T-helper 9 cell (primary cell): ENCODE results near the gene TBC1D5.
"Not testable (repeated sequence)": the region's sequence is repeated elsewhere in the genome, so short reads cannot be mapped to it uniquely, and the experiment has no call there.

Experiments
- DNase-seq: peaks from one replicate; pipeline ENCODE4 v3.0.0-alpha.2; 2020

The TBC1D5 gene

DNA sequence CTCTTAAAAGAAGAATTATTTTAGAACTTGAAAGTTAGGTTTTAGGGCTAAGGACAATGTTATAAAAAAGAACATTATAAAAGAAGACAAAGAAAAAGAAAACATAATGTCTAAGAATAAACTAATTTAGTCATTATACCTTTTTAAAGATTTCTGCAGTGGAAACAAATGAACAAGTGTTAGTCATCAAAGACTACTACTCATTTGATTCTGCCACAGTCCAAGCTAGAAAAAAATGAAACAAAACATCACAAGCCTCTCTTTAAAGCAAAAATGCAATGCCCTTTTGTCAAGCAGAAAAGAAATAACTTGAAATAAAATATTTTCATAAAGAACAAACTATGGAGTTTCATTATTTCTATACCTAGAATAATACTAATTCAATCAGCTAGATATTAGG is 102.0 kb downstream of the TBC1D5 start:
- DNase-seq: no peak

DNA sequence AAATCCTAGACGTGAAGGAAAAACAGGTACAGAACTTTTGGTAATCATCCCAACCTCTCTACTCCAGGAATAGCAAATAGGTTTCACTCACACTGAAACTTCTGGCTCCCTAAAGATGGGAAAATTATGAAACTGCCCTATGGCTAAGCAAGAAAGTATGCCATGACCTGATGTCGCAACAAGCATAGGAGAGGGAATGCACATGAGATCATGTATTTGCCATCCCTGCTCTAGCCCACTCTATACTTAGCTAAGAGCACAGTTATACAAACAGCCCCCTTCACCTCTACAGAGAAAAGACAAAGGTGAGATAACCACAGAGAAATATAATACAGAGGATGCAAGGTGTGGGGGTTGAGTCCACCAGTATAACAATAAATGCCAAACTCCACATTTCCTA is 102.7 kb downstream of the TBC1D5 start:
- DNase-seq: no peak

DNA sequence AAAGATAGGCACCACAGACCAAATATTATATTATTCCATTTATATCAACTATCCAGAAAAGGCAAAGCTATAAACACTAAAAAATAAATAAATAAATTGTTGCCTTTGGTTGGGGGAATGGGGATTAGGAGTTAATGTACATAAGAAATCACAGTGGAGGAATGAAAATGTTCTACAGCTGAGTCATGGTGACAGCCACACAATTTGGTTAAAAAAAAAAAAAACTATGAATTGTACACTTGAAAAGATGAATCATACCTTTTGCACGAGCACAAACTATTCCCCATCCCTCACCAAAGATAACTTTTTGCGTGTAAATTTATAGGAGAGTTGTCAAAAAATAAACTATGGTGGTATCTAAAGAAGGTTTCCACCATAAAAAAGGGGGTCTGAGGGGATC is 103.2 kb downstream of the TBC1D5 start:
- no peak for DNase-seq

DNA sequence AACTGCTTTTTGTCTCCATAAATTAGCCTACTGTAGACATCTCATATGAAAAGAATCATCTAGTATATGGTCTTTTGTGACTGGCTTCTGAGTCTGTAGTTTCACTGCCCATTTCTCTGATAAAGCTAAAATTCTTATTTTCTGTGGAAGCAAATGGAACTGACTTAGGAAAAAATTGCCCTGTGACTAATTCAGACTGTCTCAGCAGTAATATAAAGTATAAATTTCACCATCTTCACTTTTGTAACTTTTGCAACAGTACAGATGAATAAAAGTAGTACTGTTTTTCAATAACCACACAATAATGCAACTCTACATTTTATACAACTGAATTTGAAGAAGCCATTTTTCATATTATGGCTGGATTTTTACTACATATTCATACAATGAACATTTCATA is 104.1 kb downstream of the TBC1D5 start:
- DNase-seq: no peak

DNA sequence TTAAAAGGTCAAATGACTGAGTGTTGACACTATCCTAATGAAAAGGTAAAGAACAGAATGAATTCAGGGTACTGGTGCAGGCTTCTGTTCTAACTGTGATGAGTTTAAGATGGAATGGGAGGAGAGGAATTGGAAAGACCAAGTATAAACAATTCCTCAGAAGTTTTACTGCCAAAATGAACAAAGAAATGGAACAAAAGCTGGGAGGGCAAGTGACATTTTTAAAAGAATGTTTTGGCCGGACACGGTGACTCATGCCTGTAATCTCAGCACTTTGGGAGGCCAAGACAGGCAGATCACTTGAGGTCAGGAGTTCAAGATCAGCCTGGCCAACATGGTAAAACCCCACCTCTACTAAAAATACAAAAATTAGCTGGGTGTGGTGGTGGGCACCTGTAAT is 106.8 kb downstream of the TBC1D5 start:
- DNase-seq: not testable (repeated sequence)

DNA sequence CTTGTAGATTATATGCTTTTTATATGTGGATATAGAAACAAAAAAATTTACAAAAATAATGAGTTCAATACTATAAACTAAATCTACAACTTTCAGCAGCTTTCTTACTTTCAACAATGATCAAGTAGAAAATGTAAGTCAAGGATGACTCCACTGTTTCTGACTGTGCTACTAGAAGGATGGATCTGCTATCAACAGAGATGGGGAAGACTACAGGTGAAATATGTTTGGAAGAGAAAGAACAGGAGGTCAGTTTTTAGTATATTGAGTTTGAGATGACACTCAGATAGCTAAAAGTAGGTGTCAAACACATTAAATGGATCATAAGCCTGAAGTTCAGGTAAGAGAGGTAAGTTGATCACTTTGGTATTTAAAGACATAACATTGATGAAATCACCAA is 107.5 kb downstream of the TBC1D5 start:
- no peak for DNase-seq

DNA sequence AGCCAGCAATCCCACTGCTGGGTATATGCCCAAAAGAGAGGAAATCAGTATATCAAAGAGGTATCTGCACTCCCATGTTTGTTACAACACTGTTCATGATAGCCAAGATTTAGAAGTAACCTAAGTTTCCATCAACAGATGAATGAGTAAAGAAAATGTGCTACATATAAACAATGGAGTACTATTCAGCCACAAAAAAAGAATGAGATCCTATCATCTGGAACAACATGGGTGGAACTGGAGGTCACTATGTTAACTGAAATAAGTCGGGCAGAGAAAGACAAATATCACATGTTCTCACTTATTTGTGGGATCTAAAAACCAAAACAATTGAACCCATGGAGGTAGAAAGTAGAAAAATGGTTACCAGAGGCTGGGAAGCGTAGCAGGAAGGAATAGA is 108.2 kb downstream of the TBC1D5 start:
- no peak for DNase-seq

DNA sequence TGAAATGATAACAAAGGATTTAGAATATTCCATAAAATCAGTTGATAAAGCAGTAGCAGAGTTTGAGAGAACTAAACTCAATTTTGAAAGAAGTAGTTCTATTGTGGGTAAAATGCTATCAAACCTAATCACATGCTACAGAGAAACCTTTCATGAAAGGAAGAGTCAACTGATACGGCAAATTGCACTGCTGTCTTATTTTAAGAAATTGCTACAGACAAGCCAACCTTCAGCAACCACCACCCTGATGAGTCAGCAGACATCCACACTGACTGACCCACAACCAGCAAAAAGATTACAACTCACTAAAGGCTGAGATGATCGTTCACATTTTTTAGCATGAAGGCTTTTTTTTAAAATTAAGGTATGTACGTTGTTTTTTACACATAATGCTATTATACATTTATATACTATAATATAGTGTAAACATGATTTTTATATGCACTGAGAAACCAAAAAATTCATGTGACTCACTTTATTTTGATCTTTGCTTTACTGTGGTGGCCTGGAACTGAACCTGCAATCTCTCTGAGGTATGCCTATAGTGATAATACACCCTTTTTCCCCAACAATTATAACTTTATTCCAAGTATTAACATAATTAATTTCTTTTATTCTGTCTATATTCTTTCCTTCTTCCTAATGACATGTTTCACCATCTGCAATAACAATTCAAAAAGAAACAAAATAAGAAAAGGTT is 109.9 kb downstream of the TBC1D5 start:
- DNase-seq: no peak

DNA sequence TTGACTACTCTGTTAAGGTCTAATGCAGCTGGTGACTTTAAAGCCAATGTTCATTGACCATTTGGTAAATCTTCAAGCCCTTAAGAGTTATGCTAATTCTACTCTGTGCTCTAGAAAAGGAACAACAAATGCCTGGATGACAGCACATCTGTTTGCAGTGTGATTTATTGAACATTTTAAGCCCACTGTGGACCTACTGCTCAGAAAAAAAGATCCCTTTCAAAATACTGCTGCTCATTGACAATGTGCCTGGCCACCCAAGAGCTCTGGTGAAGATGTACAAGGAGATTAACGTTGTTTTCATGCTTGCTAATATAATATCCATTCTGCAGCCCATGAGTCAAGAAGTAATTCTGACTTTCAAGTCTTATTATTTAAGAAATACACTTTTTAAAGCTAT is 110.8 kb downstream of the TBC1D5 start:
- no peak for DNase-seq

DNA sequence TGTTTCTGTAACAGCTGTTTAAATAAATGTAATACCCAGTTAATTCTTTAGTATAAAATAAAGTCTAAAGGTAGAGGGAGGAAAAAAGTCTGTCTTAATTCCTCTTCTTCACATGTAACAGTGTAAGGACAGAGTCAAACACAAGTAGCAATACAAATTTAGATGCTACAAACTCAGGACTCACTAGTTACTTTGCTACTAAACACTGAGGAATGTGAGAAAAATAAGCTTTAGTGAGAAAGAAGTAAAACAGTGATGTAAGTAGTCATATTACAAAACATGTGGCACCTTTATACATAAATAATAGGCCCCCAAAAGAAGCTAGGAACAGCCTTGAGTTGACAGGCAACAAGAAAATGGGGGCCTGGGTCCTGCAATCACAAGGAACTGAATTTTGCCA is 113.0 kb downstream of the TBC1D5 start:
- no peak for DNase-seq

DNA sequence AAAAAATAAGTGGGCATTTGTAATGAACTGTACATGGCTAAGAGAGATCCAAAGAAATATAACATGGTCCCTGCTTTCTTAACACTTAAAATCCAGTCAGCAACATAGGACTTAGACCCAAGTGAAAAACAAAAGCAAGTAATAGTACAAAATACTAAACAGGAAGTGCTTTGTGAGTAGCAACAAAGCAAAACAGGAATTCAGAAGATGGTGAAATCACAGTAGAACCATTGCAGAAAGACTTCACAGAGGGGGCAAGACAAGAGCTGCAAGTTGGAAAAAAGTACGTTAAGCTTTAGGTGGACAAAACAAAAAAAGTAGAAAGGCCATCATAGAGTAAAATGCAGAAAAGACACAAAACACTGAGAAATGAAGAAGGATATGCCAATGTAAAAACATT is 116.0 kb downstream of the TBC1D5 start:
- DNase-seq: no peak

DNA sequence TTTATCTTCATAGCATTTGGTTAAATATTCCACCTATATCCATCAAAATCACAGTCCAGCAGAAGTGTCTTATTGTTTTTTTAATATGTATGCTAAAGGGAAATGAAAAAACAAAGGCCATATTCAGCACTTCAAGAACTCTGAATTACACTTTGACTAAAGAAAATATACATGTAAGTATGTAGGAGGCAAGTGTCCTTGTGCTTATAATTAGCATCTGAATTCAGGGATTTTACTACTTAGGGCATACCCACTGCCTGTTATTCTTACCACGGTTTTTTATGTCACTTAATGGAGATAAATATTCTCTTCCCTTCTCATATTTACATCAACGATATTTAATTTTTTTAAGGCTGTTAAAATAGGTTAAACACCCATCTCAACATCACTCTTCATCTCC is 117.3 kb downstream of the TBC1D5 start:
- no peak for DNase-seq

DNA sequence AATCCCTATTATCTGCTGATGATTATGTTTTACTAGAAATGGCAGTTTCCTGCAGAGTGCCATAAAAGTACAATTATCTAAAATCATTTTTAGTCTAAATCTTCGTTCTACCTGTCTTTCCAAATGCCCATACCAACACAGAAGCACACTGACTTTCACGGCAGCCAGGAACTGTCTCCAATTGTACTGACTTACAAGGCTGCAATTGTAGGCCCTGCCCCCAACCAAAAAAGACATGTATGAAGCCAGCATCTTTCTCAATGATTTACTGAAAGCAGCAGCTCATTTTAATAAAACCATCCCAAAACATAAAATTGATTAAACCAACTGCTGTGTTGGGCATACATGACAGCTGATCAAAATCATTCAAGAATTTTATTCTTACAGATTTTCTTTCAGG is 119.0 kb downstream of the TBC1D5 start:
- DNase-seq: no peak

DNA sequence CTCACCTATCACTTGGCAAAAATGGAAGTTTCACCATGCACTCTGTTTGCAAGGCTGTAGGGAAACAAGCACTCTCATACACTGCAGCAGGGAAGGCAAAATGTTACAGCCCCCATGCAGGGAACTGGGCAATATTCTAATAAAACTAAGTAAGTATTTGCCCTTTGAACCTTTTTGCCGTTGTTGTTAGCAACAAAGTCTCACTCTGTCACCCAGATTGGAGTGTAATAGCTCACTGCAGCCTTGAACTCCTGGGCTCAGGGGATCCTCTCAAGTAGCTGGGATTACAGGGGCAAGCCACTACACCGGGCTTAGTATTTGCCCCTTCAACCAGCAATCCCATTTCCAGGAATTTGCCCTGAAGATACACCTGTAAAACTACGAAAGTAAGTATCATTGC is 122.5 kb downstream of the TBC1D5 start:
- DNase-seq: no peak

DNA sequence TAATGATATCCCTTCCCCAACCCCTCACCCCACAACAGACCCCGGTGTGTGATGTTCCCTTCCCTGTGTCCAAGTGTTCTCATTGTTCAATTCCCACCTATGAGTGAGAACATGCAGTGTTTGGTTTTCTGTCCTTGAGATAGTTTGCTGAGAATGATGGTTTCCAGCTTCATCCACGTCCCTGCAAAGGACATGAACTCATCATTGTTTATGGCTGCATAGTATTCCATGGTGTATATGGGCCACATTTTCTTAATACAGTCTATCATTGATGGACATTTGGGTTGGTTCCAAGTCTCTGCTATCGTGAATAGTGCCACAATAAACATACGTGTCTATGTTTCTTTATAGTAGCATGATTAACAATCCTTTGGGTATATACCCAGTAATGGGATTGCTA is 129.4 kb downstream of the TBC1D5 start:
- DNase-seq: not testable (repeated sequence)

DNA sequence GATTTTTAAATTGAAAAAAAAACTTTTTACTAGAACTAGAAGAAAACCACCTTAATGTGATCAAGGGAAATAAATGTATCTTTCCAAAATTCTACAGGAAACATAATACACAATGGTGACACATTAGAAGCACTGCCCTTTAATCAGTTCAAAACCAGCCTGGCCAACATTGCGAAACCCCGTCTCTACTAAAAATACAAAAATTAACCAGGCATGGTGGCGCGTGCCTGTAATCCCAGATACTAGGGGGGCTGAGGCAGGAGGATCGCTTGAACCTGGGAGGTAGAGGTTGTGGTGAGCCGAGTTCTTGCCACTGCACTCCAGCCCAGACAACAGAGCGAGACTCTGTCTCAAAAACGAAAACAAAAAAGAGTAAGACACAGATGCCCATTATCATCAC is 134.5 kb downstream of the TBC1D5 start:
- DNase-seq: no peak

DNA sequence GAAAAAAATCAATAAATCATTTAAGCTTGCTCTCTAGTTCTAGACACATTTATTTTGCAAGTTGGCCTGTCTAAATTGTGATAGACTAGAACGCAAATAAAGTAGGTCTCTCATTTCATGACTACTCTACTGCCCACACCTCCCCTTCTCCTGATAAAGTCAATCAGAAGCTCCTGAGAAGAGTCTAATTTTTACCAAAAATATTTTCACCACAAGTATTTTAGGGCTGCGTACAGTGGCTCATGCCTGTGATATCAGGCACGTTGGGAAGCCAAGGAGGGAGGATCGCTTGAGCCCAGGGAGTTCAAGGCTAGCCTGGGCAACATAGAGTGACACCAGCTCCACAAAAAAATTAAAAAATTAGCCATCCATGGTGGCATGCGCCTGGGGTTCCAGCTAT is 136.5 kb downstream of the TBC1D5 start:
- DNase-seq: no peak

DNA sequence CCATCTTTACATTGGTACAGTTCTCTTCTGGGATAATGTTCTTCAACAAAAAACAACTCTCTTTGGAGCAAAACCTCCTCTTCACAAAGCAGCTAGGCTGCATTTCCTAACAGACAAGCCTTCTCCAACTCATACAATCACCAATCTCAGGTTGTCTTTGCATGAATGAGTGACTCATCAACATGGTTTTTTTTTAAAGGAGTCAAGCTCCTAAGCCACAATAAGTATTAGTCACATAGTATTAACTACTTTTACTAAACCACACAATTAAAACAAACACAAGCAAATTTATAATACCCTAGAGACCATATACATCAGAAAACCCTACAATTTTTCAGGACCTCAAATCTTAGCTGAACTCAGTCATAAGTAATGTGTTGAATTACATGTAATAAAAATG is 137.4 kb downstream of the TBC1D5 start:
- DNase-seq: no peak

DNA sequence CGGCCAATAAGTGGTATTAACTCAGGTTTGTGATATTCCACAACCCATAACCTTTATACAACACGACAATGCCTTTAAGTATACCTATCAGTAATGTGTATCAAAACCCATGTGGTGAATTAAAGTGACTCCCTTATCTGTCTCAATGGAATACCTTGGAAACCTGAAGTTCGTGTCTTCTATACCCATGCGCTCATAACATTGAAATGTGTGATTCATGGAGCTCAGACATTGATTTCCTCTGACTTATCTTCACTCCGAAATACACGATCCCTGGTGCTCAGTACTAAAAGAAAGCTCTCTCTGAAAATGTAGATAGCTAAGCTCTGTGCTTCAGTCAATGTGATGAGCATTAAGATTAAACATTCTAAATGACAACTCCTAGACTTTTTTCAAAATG is 140.3 kb downstream of the TBC1D5 start:
- DNase-seq: no peak

DNA sequence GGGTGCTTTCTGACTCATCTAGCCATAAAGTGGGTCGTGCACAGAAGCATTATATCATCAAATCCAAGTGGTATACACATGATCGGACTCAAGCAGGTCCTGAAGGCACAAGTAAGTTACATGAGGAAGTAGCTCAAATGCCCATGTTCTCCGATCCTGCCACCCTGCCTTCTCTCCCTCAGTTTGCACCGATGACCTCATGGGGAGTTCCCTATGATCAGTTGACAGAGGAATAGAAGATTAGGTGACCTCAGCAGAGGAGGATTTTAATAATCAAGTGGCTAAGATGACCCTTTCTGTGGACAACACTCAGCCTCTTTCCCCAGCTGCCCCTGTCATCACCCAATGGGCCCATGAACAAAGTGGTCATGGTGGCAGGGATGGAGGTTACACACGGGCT is 149.5 kb downstream of the TBC1D5 start:
- no peak for DNase-seq

DNA sequence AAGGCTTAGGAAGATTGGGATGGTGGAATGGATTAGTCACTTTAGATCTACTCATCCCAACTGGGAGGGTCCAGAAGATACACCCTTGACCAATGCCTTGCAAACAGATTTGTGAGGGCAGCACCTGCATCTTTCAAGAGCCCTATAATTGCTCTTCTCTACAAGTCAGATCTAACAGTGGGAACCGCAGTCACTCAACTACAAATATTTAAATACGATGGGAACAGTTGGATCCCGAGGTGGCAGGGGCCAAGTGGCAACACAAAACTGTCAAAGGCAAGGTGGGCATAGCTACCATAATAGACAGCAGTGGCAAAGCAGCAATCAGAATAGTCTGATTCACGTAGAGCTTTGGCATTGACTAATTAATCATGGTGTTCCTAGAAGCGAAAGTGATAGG is 152.0 kb downstream of the TBC1D5 start:
- no peak for DNase-seq

DNA sequence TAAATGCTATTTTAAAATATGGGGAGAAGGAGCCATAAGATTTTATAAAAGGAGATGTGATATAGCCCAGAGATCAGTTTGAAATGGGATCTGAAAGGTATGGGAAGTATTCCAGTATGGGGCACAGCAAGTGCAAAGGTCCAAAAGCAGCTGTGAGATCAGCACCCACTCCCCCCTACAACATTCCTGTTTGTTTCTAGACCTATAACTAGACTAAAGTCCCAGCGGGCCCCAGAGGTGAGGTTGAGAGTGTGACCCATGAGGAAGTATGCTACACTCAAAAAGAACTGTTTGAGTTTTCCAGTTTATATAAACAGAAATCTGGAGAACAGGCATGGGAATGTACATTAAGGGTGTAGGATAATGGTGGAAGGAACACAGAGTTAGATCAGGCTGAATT is 152.5 kb downstream of the TBC1D5 start:
- DNase-seq: no peak

DNA sequence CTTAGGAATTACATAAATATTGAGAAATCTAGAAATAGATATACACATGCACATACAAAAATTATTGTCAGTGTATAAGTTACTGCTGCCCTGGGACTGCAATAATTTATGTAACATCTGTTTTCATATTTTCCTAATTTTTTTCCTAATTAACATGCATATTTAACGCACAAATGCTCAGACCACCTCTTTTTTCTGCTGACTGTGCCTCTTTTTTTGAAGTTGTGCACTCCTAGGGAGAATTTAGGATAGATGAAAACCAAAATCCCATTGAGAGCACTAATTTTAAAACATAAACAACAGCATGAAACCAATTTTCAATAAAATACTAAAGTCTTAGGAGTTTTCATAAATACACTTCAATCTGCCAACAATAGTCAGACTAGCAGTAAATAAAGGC is 154.0 kb downstream of the TBC1D5 start:
- no peak for DNase-seq

DNA sequence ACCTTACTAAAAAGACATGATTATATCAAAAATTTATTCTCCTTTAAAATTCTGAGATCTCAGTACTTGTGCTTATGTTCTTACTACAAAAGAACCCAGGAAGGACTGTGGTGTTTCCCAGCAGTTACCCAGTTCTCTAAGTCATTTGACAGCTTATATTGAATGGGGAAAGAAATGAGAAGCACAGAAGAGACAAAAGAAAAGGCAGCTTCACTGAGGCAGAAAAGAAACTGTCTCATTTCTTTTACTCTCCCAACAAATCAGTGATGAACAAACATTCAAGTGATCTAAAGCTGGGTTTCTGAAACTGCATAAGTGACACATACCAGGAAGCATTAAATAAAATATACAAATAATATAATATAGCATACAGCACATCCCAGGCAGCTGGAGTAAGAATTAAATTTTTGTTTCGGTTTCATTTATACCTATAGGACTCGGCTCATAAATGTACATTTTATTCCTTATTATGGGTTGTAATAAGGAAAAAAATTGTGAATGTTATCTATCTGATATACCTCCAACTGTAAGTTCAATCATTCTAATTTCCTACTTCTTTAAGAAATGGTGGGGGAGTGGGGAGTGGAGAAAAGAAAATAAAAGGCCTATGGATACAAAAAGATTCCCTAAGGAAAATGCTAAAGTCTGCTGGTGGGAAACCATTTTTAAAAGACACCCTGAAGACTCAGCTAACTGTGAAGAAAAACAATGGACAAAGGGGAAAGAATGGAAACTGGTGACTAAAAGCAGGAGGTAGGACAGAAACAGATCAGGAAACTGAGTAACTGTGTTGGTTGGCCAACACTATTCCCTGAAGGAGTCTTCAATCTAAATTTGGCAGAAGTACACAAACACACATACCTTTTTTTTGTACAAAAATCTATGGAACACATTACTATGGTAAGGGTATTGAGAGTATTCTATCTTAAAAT is 156.8 kb downstream of the TBC1D5 start:
- no peak for DNase-seq
